GM23338 (cell line): Measurements from ENCODE around the gene PIGH. TPM values are rescaled to one million over a fixed set of nuclear protein-coding genes. Genes with fewer than 3 reads are reported as not detected.

Experiments used
- ATAC-seq: fragments of 200-7000 bp; cut with Tn5 transposase; 3 replicates; pipeline ENCODE4 v1.9.1; 2020
- DNase-seq: peaks from one replicate; pipeline ENCODE4 v3.0.0-alpha.2; 2015; ENCODE audit warnings: low spot score
- H2AFZ ChIP-seq: fragments of 200-600 bp; sonication (generic); 2 replicates; pipeline ENCODE4 v1.8.0; 2016; ENCODE audit warnings: antibody characterized with exemption, mild to moderate bottlenecking, moderate library complexity
- H3F3A ChIP-seq: fragments of 200-600 bp; sonication (generic); replicated peaks from 2 replicates; pipeline ENCODE4 v1.8.0; 2017; ENCODE audit warnings: antibody characterized with exemption, mixed run types, low read depth
- H3K27ac ChIP-seq: fragments of 200-600 bp; sonication (generic); 2 replicates; pipeline ENCODE4 v1.6.1; 2016; ENCODE audit warnings: low read depth
- H3K27me3 ChIP-seq: fragments of 200-600 bp; sonication (generic); 2 replicates; pipeline ENCODE4 v1.8.0; 2016; ENCODE audit warnings: mild to moderate bottlenecking, mixed run types, moderate library complexity; ENCODE audit not compliant: insufficient read depth
- H3K36me3 ChIP-seq: fragments of 200-600 bp; sonication (generic); 2 replicates; pipeline ENCODE4 v1.8.0; 2016; ENCODE audit warnings: mild to moderate bottlenecking; ENCODE audit not compliant: insufficient read depth
- H3K4me1 ChIP-seq: fragments of 200-600 bp; sonication (generic); 2 replicates; pipeline ENCODE4 v1.8.0; 2016; ENCODE audit warnings: mild to moderate bottlenecking, moderate library complexity; ENCODE audit not compliant: insufficient read depth
- H3K4me2 ChIP-seq: fragments of 200-600 bp; sonication (generic); 2 replicates; pipeline ENCODE4 v1.7.1; 2017; ENCODE audit warnings: mixed run types
- H3K4me3 ChIP-seq: fragments of 200-600 bp; sonication (generic); 2 replicates; pipeline ENCODE4 v1.6.1; 2016; ENCODE audit warnings: mixed run types
- H3K79me2 ChIP-seq: fragments of 200-600 bp; sonication (generic); replicated peaks from 2 replicates; pipeline ENCODE4 v1.8.0; 2017; ENCODE audit warnings: mild to moderate bottlenecking; ENCODE audit not compliant: insufficient read depth
- H3K9me2 ChIP-seq: fragments of 200-600 bp; sonication (generic); 2 replicates; pipeline ENCODE4 v1.8.0; 2017; ENCODE audit not compliant: insufficient read depth
- H4K20me1 ChIP-seq: fragments of 200-600 bp; sonication (generic); replicated peaks from 2 replicates; pipeline ENCODE4 v1.8.0; 2017; ENCODE audit warnings: mild to moderate bottlenecking; ENCODE audit not compliant: insufficient read depth
- H3K27ac Mint-ChIP-seq: 2 replicates; pipeline ENCODE4 v1.8.0; 2020; ENCODE audit warnings: inconsistent platforms, mild to moderate bottlenecking, moderate library complexity, mixed read lengths
- H3K27me3 Mint-ChIP-seq: 3 replicates; pipeline ENCODE4 v1.8.0; 2022; ENCODE audit warnings: low read depth, mild to moderate bottlenecking, moderate library complexity, mixed read lengths, inconsistent platforms; ENCODE audit not compliant: insufficient read depth, poor library complexity
- H3K36me3 Mint-ChIP-seq: 3 replicates; pipeline ENCODE4 v1.8.0; 2021; ENCODE audit warnings: low read depth, mild to moderate bottlenecking, inconsistent platforms, moderate library complexity, mixed read lengths
- H3K4me1 Mint-ChIP-seq: 3 replicates; pipeline ENCODE4 v1.8.0; 2020; ENCODE audit warnings: mild to moderate bottlenecking, inconsistent platforms, mixed read lengths
- H3K4me3 Mint-ChIP-seq: 3 replicates; pipeline ENCODE4 v1.8.0; 2021; ENCODE audit warnings: moderate library complexity, mild to moderate bottlenecking, inconsistent platforms, mixed read lengths
- H3K9me3 Mint-ChIP-seq: 3 replicates; pipeline ENCODE4 v1.8.0; 2020; ENCODE audit warnings: moderate library complexity, mild to moderate bottlenecking, inconsistent platforms, mixed read lengths
- CREB1 ChIP-seq: fragments of 250-450 bp; sonication (Bioruptor Pico); IDR thresholded peaks from 2 replicates; pipeline ENCODE4 v1.5.0; 2020; ENCODE audit warnings: low read depth, mild to moderate bottlenecking, moderate library complexity
- EZH2phosphoT487 ChIP-seq: fragments of 200-600 bp; sonication (generic); IDR thresholded peaks from one replicate; pipeline ENCODE4 v1.8.1; 2018; ENCODE audit warnings: antibody characterized with exemption; ENCODE audit not compliant: unreplicated experiment
- JUNB ChIP-seq: IDR thresholded peaks from one replicate; pipeline ENCODE4 v1.6.1; 2016; ENCODE audit warnings: antibody characterized with exemption; ENCODE audit not compliant: unreplicated experiment
- NANOG ChIP-seq: IDR thresholded peaks from 2 replicates; pipeline ENCODE4 v1.6.1; 2016; ENCODE audit warnings: antibody characterized with exemption, borderline replicate concordance
- POLR2AphosphoS5 ChIP-seq: IDR thresholded peaks from 2 replicates; pipeline ENCODE4 v1.6.1; 2016; ENCODE audit warnings: antibody characterized with exemption, low read depth
- ZNF114 ChIP-seq: fragments of 250-450 bp; sonication (Bioruptor Pico); IDR thresholded peaks from 2 replicates; pipeline ENCODE4 v1.5.0; 2020; ENCODE audit warnings: mild to moderate bottlenecking, moderate library complexity
- polyA plus RNA-seq: library from polyadenylated mRNA; unstranded; fragments of >200 nt; fragmentation: Nextera tagmentation; extraction: Ambion mirVana; gene quantifications from 2 replicates; pipeline ENCODE4 v1.2.1, GENCODE V29; 2016
- total RNA-seq: library from RNA; depleted of rRNA; stranded (reverse); fragments of >200 nt; shearing (Covaris generic); gene quantifications from 2 replicates; pipeline ENCODE4 v1.2.3, GENCODE V29; 2014
- TF ChIP-seq, protein P1 (sequence below), 2 experiments: fragments of 200-600 bp in 1 of 2; sonication (generic) in 1 of 2; conservative IDR thresholded peaks; 2 replicates each; pipeline versions ENCODE4 v1.5.1 to v1.6.1; 2016 to 2017; ENCODE audit warnings: antibody characterized with exemption in 2 of 2, low read depth in 2 of 2, mild to moderate bottlenecking in 2 of 2, moderate library complexity in 1 of 2
- TF ChIP-seq, protein P2 (sequence below): IDR thresholded peaks from one replicate; pipeline ENCODE4 v1.6.1; 2018; ENCODE audit warnings: antibody characterized with exemption; ENCODE audit not compliant: unreplicated experiment
- TF ChIP-seq, protein P3 (sequence below): fragments of 250-450 bp; sonication (Bioruptor Pico); IDR thresholded peaks from 2 replicates; pipeline ENCODE4 v1.5.0; 2020; ENCODE audit warnings: mild to moderate bottlenecking, moderate library complexity

Gene PIGH
- total and polyA plus RNA-seq, 2 experiments from 2014 or later = 8.7 to 9.3 TPM

DNA sequence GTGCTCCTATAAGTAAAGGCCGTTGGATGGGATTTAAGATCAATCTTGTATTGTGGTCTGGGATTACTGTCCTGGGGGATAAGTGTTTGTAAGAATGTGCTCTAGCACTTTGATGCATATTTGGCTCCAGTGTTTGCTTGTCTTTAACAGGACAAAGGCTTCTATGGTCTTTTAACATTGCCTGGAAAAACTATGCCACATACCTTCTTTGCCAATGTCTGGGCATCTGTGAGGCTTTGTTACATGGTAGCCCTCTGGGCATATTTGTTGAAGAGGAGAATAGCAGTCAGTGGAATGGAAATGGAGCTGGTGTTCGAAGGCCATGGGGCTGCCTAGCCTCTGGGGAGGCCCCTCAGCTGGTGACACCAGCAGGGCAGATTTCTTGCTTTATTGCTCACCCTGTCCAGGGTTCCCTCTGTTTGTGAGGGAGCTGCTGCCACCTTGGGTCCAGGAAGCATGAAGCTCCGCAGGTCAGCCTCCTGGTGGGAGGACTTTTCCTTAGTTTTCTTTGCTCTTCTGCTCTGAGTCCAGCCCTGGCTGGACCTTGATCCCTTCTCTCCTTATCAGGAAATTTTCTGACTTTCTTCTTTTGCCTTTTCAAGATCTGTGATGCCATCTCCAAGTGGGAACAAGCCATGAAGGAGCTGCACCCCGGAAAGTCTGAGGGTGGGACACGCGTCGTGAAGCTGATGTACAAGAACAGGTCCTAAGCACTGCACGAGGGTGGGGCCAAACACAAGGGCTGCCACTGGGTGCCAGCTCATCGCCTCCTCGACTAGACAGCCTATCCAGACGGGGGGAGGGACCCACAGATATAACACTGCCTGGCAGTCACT, 19.5 kb downstream of the PIGH start:
- ATAC-seq = no peak
- TF ChIP-seq, protein P1, sequence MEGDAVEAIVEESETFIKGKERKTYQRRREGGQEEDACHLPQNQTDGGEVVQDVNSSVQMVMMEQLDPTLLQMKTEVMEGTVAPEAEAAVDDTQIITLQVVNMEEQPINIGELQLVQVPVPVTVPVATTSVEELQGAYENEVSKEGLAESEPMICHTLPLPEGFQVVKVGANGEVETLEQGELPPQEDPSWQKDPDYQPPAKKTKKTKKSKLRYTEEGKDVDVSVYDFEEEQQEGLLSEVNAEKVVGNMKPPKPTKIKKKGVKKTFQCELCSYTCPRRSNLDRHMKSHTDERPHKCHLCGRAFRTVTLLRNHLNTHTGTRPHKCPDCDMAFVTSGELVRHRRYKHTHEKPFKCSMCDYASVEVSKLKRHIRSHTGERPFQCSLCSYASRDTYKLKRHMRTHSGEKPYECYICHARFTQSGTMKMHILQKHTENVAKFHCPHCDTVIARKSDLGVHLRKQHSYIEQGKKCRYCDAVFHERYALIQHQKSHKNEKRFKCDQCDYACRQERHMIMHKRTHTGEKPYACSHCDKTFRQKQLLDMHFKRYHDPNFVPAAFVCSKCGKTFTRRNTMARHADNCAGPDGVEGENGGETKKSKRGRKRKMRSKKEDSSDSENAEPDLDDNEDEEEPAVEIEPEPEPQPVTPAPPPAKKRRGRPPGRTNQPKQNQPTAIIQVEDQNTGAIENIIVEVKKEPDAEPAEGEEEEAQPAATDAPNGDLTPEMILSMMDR (conservative IDR thresholded peaks at IDR 0.05; ENCODE audit: low read depth in 2 of 2) = peak in 1 of 2 experiments; percentile 18; a peak in 1 of 4 replicates
- TF ChIP-seq NANOG = no peak
- TF ChIP-seq POLR2AphosphoS5 = no peak
- TF ChIP-seq CREB1 (CRISPR knock-in tag) = no peak
- TF ChIP-seq ZNF114 = no peak
- no peak for TF ChIP-seq EZH2phosphoT487
- no peak overlapping the region for H3K27ac Mint-ChIP-seq

DNA sequence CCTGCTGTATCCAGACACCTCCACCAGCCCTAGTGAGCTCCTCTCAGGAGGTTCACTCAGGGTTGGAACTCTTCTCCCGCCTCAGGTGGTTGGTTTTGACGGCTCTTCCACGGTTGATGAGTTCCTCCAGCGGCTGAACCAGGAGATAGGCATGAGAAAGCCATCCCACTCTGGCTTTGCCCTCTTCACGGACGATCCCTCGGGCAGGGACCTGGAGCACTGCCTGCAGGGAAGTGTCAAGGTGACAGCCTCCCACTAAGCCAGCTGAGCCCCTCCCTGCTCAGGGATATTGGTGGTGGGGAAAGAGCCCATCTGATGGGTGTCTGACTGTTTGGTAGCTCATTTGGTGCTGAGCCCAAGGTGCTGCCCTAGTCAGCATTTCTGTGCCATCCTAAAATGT, 20.4 kb downstream of the PIGH start:
- Mint-ChIP-seq H3K27me3 (peaks cover 4% of the 10 kb centered on the region), H3K4me1 (no peaks in the 10 kb centered on the region; the same call in 2 of the 3 replicates), H3K36me3 (peaks cover 27% of the 10 kb centered on the region), H3K4me3 (no peak overlapping the region), H3K9me3 (no peaks in the 10 kb centered on the region), H3K27ac (no peak overlapping the region)
- no peaks in the 10 kb centered on the region for H3K79me2 ChIP-seq
- no peak overlapping the region for H2AFZ ChIP-seq
- no peaks in the 10 kb centered on the region; the same call in 1 of the 2 replicates for H4K20me1 ChIP-seq
- H3K9me2 ChIP-seq = no peaks in the 10 kb centered on the region
- DNase-seq (no peak), ATAC-seq (no peak)
- H3K4me2 ChIP-seq = no peak overlapping the region
- no peaks in the 10 kb centered on the region for H3K4me1 ChIP-seq
- H3K4me3 ChIP-seq = no peak overlapping the region
- no peaks in the 10 kb centered on the region for H3F3A ChIP-seq
- H3K36me3 ChIP-seq = no peaks in the 10 kb centered on the region
- no peak overlapping the region for H3K27ac ChIP-seq
- H3K27me3 ChIP-seq = no peaks in the 10 kb centered on the region
- TF ChIP-seq, protein P2, sequence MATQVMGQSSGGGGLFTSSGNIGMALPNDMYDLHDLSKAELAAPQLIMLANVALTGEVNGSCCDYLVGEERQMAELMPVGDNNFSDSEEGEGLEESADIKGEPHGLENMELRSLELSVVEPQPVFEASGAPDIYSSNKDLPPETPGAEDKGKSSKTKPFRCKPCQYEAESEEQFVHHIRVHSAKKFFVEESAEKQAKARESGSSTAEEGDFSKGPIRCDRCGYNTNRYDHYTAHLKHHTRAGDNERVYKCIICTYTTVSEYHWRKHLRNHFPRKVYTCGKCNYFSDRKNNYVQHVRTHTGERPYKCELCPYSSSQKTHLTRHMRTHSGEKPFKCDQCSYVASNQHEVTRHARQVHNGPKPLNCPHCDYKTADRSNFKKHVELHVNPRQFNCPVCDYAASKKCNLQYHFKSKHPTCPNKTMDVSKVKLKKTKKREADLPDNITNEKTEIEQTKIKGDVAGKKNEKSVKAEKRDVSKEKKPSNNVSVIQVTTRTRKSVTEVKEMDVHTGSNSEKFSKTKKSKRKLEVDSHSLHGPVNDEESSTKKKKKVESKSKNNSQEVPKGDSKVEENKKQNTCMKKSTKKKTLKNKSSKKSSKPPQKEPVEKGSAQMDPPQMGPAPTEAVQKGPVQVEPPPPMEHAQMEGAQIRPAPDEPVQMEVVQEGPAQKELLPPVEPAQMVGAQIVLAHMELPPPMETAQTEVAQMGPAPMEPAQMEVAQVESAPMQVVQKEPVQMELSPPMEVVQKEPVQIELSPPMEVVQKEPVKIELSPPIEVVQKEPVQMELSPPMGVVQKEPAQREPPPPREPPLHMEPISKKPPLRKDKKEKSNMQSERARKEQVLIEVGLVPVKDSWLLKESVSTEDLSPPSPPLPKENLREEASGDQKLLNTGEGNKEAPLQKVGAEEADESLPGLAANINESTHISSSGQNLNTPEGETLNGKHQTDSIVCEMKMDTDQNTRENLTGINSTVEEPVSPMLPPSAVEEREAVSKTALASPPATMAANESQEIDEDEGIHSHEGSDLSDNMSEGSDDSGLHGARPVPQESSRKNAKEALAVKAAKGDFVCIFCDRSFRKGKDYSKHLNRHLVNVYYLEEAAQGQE = no peak
- TF ChIP-seq EZH2phosphoT487 (no peak), JUNB (no peak), ZNF114 (no peak), NANOG (no peak)
- TF ChIP-seq, protein P3, sequence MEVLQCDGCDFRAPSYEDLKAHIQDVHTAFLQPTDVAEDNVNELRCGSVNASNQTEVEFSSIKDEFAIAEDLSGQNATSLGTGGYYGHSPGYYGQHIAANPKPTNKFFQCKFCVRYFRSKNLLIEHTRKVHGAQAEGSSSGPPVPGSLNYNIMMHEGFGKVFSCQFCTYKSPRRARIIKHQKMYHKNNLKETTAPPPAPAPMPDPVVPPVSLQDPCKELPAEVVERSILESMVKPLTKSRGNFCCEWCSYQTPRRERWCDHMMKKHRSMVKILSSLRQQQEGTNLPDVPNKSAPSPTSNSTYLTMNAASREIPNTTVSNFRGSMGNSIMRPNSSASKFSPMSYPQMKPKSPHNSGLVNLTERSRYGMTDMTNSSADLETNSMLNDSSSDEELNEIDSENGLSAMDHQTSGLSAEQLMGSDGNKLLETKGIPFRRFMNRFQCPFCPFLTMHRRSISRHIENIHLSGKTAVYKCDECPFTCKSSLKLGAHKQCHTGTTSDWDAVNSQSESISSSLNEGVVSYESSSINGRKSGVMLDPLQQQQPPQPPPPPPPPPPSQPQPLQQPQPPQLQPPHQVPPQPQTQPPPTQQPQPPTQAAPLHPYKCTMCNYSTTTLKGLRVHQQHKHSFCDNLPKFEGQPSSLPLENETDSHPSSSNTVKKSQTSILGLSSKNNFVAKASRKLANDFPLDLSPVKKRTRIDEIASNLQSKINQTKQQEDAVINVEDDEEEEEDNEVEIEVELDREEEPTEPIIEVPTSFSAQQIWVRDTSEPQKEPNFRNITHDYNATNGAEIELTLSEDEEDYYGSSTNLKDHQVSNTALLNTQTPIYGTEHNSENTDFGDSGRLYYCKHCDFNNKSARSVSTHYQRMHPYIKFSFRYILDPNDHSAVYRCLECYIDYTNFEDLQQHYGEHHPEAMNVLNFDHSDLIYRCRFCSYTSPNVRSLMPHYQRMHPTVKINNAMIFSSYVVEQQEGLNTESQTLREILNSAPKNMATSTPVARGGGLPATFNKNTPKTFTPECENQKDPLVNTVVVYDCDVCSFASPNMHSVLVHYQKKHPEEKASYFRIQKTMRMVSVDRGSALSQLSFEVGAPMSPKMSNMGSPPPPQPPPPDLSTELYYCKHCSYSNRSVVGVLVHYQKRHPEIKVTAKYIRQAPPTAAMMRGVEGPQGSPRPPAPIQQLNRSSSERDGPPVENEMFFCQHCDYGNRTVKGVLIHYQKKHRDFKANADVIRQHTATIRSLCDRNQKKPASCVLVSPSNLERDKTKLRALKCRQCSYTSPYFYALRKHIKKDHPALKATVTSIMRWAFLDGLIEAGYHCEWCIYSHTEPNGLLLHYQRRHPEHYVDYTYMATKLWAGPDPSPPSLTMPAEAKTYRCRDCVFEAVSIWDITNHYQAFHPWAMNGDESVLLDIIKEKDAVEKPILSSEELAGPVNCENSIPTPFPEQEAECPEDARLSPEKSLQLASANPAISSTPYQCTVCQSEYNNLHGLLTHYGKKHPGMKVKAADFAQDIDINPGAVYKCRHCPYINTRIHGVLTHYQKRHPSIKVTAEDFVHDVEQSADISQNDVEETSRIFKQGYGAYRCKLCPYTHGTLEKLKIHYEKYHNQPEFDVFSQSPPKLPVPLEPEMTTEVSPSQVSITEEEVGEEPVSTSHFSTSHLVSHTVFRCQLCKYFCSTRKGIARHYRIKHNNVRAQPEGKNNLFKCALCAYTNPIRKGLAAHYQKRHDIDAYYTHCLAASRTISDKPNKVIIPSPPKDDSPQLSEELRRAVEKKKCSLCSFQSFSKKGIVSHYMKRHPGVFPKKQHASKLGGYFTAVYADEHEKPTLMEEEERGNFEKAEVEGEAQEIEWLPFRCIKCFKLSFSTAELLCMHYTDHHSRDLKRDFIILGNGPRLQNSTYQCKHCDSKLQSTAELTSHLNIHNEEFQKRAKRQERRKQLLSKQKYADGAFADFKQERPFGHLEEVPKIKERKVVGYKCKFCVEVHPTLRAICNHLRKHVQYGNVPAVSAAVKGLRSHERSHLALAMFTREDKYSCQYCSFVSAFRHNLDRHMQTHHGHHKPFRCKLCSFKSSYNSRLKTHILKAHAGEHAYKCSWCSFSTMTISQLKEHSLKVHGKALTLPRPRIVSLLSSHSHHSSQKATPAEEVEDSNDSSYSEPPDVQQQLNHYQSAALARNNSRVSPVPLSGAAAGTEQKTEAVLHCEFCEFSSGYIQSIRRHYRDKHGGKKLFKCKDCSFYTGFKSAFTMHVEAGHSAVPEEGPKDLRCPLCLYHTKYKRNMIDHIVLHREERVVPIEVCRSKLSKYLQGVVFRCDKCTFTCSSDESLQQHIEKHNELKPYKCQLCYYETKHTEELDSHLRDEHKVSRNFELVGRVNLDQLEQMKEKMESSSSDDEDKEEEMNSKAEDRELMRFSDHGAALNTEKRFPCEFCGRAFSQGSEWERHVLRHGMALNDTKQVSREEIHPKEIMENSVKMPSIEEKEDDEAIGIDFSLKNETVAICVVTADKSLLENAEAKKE = no peak

More for the DNA sequence above, 19.5 kb downstream of the PIGH start:
- no peaks in the 10 kb centered on the region for H3K9me3 Mint-ChIP-seq
- H4K20me1 ChIP-seq = no peaks in the 10 kb centered on the region; the same call in 1 of the 2 replicates
- H3K36me3 ChIP-seq = no peaks in the 10 kb centered on the region; the same call in 1 of the 2 replicates
- H3K9me2 ChIP-seq = no peaks in the 10 kb centered on the region
- H3K4me1 ChIP-seq = no peaks in the 10 kb centered on the region
- H3K4me3 ChIP-seq = no peak overlapping the region
- H3K27ac ChIP-seq = no peak overlapping the region
- H3K27me3 Mint-ChIP-seq = peaks cover 1% of the 10 kb centered on the region
- no peaks in the 10 kb centered on the region; the same call in 2 of the 3 replicates for H3K4me1 Mint-ChIP-seq
- H3K4me3 Mint-ChIP-seq = no peak overlapping the region
- H3F3A ChIP-seq = no peaks in the 10 kb centered on the region
- no peak overlapping the region for H2AFZ ChIP-seq
- no peak overlapping the region for H3K4me2 ChIP-seq
- H3K79me2 ChIP-seq = no peaks in the 10 kb centered on the region
- no peak for DNase-seq
- H3K27me3 ChIP-seq = no peaks in the 10 kb centered on the region
- peaks cover 23% of the 10 kb centered on the region for H3K36me3 Mint-ChIP-seq
